COLO829 (cell line): ENCODE data around the gene NAV2.

Experiments
- DNase-seq: peaks from one replicate; pipeline ENCODE4 v3.0.0; 2012; ENCODE audit warnings: low spot score

Gene NAV2

GRCh38 chr11:19687392-19687791, 25.2 kb upstream of the NAV2 start:
- DNase-seq, result no peak

GRCh38 chr11:19689281-19690000, 23.2 kb upstream of the NAV2 start:
- no peak for DNase-seq

DNA sequence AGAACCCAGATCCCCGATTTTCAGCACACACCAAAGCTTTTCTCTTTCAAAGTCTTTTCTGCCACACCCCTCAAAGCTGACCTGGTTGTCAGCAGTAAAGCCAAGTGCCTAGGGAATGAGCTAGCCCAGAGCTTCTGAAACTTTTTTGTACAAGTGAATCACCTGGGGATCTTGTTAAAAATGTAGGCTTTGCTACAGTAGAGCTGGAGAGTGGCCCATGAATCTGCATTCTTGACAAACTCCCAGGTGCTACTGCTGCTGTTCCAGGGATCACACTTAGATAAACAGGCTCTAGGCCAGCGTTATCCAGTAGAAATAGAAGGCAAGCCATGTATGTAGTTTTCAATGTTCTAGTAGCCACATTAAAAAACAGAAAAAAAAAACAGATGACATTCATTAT, 21.8 kb upstream of the NAV2 start:
- no peak for DNase-seq

GRCh38 chr11:19691815-19692500, 20.7 kb upstream of the NAV2 start:
- no peak for DNase-seq

DNA sequence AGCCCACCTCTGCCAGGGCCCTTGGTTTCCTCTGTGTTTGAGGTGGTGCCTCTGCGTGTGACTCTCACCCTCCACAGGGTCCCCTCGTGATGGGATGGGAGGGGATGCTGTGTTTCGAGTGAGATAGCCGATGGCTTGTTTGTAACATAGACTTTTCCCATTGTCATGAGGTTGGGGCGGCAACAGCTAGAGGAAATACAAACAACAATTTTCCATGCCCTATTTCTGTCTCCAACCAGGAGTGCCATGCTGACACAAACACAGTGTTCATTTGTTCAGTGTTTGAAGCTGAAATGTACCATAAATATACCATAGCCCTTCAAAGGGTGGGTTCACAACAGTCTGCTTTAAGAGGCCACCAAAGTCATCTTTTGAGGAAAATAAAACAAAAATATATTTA, 19.5 kb upstream of the NAV2 start:
- DNase-seq, result no peak

DNA sequence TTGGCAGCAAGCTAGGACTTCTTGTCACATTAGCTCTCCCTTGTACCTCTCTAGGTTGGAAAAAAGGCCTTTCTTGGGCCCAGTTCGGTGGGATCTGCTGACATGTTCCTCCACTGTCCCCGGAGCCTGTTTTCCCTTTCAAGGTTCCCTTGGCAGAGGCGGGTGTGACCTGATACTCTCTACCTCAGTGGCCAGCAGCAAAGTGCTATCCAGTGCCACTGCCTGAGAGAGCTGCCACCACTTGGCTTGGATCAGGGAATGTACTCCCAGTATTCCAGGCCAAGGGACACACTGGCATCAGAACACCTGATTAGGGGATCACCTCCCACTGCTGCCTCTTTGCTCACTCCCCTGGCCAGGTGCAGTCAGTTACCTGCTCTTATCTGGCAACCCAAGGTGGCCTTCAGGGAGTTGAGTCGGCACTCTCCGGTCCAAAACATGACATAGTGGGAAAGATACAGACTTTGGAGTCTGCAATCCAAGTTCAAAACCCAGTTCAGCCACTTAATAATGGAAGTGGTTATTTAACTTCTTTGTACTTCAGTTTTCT, 17.8 kb upstream of the NAV2 start:
- DNase-seq, result no peak

DNA sequence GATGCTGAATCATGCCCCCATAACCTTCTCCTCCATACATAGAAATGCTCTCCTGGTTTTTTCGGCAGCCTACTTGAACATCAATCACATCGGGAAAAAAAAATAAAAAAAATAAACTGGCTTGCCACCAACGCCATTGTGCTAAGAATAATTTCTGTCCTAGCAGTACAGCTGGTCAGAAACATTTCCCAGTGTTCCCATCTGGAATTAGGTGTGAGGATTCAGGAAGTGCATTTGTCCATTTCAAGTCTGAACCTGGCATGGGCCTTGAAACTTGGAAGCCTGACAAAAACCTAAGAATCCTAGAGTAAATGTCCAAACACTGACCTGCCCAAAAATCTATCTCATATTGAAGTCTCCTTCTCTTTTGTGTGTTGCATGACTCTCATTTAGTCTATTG, 16.6 kb upstream of the NAV2 start:
- no peak for DNase-seq

GRCh38 chr11:19696904-19697303, 15.7 kb upstream of the NAV2 start:
- DNase-seq, result no peak

GRCh38 chr11:19697721-19698121, 14.9 kb upstream of the NAV2 start:
- DNase-seq, result no peak

DNA sequence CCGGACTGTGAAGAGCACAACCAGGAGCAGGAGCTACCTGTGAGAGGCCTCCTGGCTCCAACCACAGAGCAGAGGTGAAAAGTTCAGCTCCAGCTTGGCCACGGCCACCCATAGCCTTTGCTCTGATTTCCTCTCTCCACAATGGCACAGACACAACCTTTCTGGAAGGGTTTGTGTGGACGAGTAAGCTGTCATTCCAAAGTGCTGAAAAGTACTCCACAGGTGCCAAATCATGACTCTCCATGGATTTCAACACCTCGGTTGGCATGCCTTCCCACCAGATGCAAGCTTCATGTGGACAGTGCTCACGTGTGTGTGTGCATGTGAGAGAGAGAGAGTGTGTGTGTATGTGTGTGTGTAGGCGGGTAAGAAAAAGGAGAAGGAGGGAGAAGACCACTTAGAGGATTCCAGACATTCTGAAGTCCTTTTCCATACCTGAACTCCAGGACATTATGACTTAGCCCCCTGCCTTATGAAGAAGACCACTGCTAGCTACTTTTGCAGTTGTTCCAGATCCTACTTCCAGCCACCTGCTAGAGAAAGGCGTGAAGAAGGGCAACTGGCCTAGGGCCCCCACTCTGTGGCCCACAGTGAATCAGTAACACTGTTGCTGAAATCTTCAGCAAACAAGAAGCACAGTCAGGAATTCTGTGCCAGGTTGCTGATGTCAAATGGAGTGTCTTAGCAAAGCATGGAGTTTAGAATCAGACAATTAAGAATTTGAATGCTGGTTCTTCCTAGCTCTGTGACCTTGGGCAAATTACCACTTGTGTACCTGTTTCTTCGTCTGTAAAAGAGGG, 13.9 kb upstream of the NAV2 start:
- DNase-seq, result no peak

DNA sequence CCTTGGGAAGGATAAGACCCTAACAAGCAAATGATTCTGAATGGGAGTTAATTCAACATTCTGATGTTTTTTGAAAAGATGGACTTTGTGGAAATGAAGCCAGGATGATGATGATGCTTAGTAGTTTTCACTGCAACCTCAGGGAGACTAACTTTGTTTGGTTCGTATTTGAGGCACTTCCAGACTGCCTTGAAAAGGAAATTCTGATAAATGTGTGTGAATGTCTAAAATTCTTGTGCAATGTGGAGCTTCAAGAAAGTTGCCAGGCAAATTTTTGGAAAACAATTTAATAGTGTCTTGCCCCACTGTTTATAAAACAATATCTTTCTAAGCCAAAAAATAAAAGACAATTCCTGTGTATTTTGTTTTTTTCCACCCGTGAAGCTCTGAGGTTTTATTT, 11.2 kb upstream of the NAV2 start:
- no peak for DNase-seq

DNA sequence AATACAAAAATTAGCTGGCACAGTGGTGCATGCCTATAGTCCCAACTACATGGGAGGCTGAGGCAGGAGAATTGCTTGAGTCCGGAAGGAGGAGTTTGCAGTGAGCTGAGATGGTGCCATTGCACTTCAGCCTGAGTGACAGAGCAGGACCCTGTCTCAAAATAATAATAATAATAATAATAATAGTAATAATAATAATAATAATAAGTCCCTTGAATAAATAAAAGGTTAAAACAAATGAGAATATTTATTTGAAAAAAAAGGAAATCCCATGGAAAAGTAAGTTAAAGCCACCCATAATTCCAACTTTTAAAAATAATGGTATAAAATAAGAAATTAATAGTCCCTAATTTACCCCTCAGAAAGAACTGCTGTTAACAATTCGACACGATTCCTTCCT, 10.0 kb upstream of the NAV2 start:
- no peak for DNase-seq

GRCh38 chr11:19703211-19703610, 9.4 kb upstream of the NAV2 start:
- no peak for DNase-seq

GRCh38 chr11:19704213-19704612, 8.4 kb upstream of the NAV2 start:
- no peak for DNase-seq

- no peak for DNase-seq
Observed at GRCh38 chr11:19705936-19706335, 6.7 kb upstream of the NAV2 start.

GRCh38 chr11:19711911-19712280, 741 bp upstream of the NAV2 start:
- no peak for DNase-seq

GRCh38 chr11:19713196-19714021, 772 bp downstream of the NAV2 start:
- no peak for DNase-seq

GRCh38 chr11:19714022-19714386, 1.4 kb downstream of the NAV2 start:
- no peak for DNase-seq

GRCh38 chr11:19714387-19715363, 2.0 kb downstream of the NAV2 start:
- no peak for DNase-seq

DNA sequence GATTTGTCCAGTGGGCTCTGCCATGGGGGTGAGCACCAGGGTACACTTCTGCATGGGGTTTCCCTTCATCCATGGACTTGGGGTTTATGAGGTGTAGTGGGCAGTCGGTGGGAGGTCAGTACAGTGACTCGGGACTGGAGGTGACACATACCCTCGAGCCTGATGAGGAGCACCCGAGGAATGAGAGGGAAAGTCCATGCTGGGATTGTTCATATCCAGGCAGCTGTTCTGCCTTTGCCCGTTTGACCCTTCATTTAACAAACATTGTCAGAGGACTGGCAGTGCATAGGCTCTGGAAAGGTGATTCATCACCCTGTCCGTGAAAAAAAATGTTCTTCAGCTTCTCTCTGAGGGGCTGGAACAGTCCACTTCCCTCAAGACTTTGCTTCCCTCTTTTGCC, 2.7 kb downstream of the NAV2 start:
- DNase-seq, result no peak

DNA sequence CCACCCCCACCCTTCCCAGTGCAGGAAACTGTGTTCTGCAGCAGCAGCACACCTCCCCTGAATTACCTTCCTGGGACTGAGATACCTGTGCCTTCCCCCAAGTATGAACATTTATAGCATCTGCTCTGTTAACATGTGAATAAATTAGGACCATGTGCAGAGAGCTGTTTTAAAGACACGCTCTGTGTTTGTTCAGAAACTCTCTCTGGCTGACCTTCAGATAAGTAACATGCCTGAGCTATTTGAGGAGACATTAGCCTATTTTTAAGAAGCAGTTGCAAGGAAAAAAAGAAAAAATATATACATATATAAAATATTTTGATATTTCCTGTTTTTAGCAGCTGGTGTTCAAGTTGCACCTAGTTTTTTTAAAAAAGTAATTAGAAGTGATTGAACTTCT, 5.4 kb downstream of the NAV2 start:
- no peak for DNase-seq
